ENCODE results near the gene MYO7A.

The MYO7A gene

GRCh38 chr11:77129842-77130756 lies 2.1 kb downstream of the MYO7A start:
- Histone ChIP-seq H3K36me3 (no peaks in the 10 kb centered on the region), H4K20me1 (peaks cover 0 to 6% (median 0%) of the 10 kb centered on the region in 11 experiments; a peak in 2 of 22 replicates), H3K4me2 (peak overlapping the region in 9 of 11 experiments; percentile 3 to 59 (median 48); a peak in 15 of 22 replicates), H3K27ac (peak overlapping the region in 1 of 11 experiments; percentile 21; a peak in 1 of 22 replicates), H3K9ac (peak overlapping the region in 4 of 11 experiments; percentile 11 to 33 (median 23); a peak in 4 of 22 replicates), H3K27me3 (no peaks in the 10 kb centered on the region), H3K9me3 (replicated peaks in 1 of 11) (peaks cover 0 to 11% (median 0%) of the 10 kb centered on the region in 11 experiments; a peak in 8 of 22 replicates), H3K4me1 (peaks cover 25 to 75% (median 61%) of the 10 kb centered on the region in 10 experiments), H3K4me3 (no peak overlapping the region)
- TF ChIP-seq Cebpa-rat (IDR thresholded peaks at IDR 0.05) = no peak

DNA sequence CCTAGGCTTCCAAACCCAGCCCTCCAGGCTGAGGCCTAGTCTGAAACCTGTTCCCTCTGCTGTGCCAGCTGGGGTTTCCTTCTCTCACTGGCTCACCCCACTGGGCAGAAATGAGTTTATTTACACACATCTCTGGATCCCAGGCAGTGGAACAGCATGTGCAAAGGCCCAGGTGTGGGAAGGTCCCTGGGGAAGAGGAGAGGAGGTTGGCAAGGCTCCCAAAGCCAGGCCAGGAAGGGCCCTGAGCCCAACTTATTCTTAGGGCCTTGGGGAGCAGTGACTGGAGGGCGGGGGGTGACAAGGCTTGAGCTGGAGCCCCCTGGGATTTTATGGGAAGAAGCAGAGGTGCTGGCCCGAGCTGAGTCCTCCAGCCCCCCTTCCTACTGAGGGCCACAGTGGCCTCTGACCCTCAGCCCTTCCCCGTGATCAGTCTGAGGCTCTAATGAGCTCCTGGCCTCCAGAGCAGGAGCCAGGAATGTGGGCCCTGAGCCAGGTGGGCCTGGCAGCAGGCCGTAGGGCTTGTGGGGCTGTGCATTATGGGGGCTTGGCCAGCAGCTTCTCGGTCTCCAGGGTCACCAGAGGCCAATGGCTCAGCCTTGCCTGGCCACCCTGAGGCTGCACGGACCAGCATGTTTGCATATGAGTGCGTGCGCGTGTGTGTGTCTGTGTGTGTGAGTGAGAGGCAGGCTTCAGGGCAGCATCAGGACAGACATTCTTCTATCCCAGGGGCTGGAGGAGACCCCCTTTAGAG lies 2.9 kb downstream of the MYO7A start:
- peak overlapping the region; percentile 10 to 59 (median 44); a peak in 18 of 22 replicates for H3K4me2 ChIP-seq
- H3K36me3 ChIP-seq = no peaks in the 10 kb centered on the region
- H3K9me3 ChIP-seq (replicated peaks in 1 of 11) = peaks cover 0 to 11% (median 0%) of the 10 kb centered on the region in 11 experiments; a peak in 8 of 22 replicates
- peaks cover 30 to 75% (median 64%) of the 10 kb centered on the region in 10 experiments for H3K4me1 ChIP-seq
- no peaks in the 10 kb centered on the region for H3K27me3 ChIP-seq
- TF ChIP-seq Cebpa-rat (IDR thresholded peaks at IDR 0.05) = no peak
- H3K27ac ChIP-seq = peak overlapping the region in 3 of 11 experiments; percentile 5 to 36 (median 11); a peak in 4 of 22 replicates
- H4K20me1 ChIP-seq = peaks cover 0 to 6% (median 0%) of the 10 kb centered on the region in 11 experiments; a peak in 2 of 22 replicates
- H3K4me3 ChIP-seq = no peak overlapping the region
- peak overlapping the region in 4 of 11 experiments; percentile 11 to 33 (median 23); a peak in 2 of 22 replicates for H3K9ac ChIP-seq

DNA sequence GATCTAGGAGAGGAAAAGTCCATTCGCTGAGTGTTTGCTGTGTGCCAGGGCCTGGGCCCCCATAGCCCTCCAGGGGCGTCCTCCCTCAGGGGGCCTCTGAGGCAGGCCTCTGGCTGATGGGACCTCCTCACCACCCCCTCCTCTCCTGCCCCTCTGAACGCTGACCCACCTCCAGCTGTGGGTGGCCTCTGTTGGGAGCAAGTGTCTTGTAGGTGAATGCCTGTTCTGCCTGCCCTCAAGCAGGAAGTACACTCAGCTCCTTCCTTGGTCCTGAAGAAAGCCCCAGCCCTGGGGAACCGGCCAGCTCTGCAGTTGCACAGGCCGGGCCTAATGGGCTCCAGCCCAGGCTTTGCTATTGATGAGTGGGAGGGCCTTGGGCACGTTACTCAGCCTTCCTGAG lies 3.5 kb downstream of the MYO7A start:
- Histone ChIP-seq H3K4me2 (peak overlapping the region; percentile 10 to 59 (median 44); a peak in 19 of 22 replicates), H3K27me3 (no peaks in the 10 kb centered on the region), H3K4me3 (no peak overlapping the region), H3K9me3 (replicated peaks in 1 of 11) (peaks cover 0 to 11% (median 0%) of the 10 kb centered on the region in 11 experiments; a peak in 8 of 22 replicates), H3K27ac (peak overlapping the region in 2 of 11 experiments; percentile 5 to 36; a peak in 1 of 22 replicates), H3K4me1 (peaks cover 37 to 75% (median 66%) of the 10 kb centered on the region in 10 experiments), H4K20me1 (peaks cover 0 to 6% (median 0%) of the 10 kb centered on the region in 11 experiments; a peak in 2 of 22 replicates), H3K9ac (0 out of 22 replicates have a peak overlapping the region, but pooled peaks of 1 of the 11 experiments have one; percentile 15), H3K36me3 (no peaks in the 10 kb centered on the region)
- TF ChIP-seq Cebpa-rat (IDR thresholded peaks at IDR 0.05) = no peak

GRCh38 chr11:77135069-77135468 lies 7.0 kb downstream of the MYO7A start:
- peak overlapping the region in 6 of 11 experiments; percentile 87 to 98 (median 94); a peak in 7 of 22 replicates for H3K4me2 ChIP-seq
- H4K20me1 ChIP-seq = no peaks in the 10 kb centered on the region
- H3K36me3 ChIP-seq = no peaks in the 10 kb centered on the region
- peaks cover 0 to 19% (median 8%) of the 10 kb centered on the region in 11 experiments; a peak in 11 of 22 replicates for H3K27me3 ChIP-seq
- H3K4me1 ChIP-seq = peaks cover 55 to 76% (median 72%) of the 10 kb centered on the region in 10 experiments
- peaks cover 0 to 11% (median 0%) of the 10 kb centered on the region in 11 experiments; a peak in 8 of 22 replicates for H3K9me3 ChIP-seq (replicated peaks in 1 of 11)
- no peak overlapping the region for H3K27ac ChIP-seq
- no peak for TF ChIP-seq Cebpa-rat (IDR thresholded peaks at IDR 0.05)
- no peak overlapping the region for H3K4me3 ChIP-seq
- H3K9ac ChIP-seq = no peak overlapping the region

- peak overlapping the region in 6 of 11 experiments; percentile 3 to 51 (median 30); a peak in 8 of 22 replicates for H3K27ac ChIP-seq
- peak overlapping the region; percentile 49 to 98 (median 93) for H3K4me2 ChIP-seq
Measured at GRCh38 chr11:77136074-77136473, 8.0 kb downstream of the MYO7A start.

GRCh38 chr11:77136784-77137420 lies 8.9 kb downstream of the MYO7A start:
- Histone ChIP-seq H3K4me1 (peaks cover 62 to 76% (median 71%) of the 10 kb centered on the region in 10 experiments), H3K4me2 (peak overlapping the region; percentile 49 to 98 (median 93)), H3K4me3 (no peak overlapping the region), H3K27me3 (peaks cover 0 to 19% (median 8%) of the 10 kb centered on the region in 11 experiments; a peak in 11 of 22 replicates), H3K9ac (no peak overlapping the region; a peak in 1 of 22 replicates), H3K9me3 (replicated peaks in 1 of 11) (peaks cover 0 to 11% (median 0%) of the 10 kb centered on the region in 11 experiments; a peak in 8 of 22 replicates), H3K27ac (peak overlapping the region in 5 of 11 experiments; percentile 3 to 48 (median 20); a peak in 4 of 22 replicates), H4K20me1 (peaks cover 0 to 2% (median 0%) of the 10 kb centered on the region in 11 experiments; a peak in 1 of 22 replicates), H3K36me3 (no peaks in the 10 kb centered on the region)
- TF ChIP-seq Cebpa-rat (IDR thresholded peaks at IDR 0.05) = no peak

More at GRCh38 chr11:77136074-77136473, 8.0 kb downstream of the MYO7A start:
- Histone ChIP-seq H3K4me3 (no peak overlapping the region), H3K4me1 (peaks cover 65 to 76% (median 72%) of the 10 kb centered on the region in 10 experiments), H3K9me3 (replicated peaks in 1 of 11) (peaks cover 0 to 11% (median 0%) of the 10 kb centered on the region in 11 experiments; a peak in 8 of 22 replicates), H3K36me3 (no peaks in the 10 kb centered on the region), H3K27me3 (peaks cover 0 to 19% (median 8%) of the 10 kb centered on the region in 11 experiments; a peak in 11 of 22 replicates), H3K9ac (no peak overlapping the region; a peak in 1 of 22 replicates), H4K20me1 (no peaks in the 10 kb centered on the region)
- TF ChIP-seq Cebpa-rat (IDR thresholded peaks at IDR 0.05) = no peak

GRCh38 chr11:77137421-77137820 lies 9.4 kb downstream of the MYO7A start:
- Histone ChIP-seq H3K4me2 (peak overlapping the region; percentile 49 to 98 (median 93)), H3K36me3 (no peaks in the 10 kb centered on the region), H3K4me3 (peak overlapping the region in 4 of 10 experiments; percentile 40 to 53 (median 48); a peak in 6 of 20 replicates), H4K20me1 (peaks cover 0 to 7% (median 0%) of the 10 kb centered on the region in 11 experiments; a peak in 2 of 22 replicates), H3K4me1 (peaks cover 64 to 78% (median 73%) of the 10 kb centered on the region in 10 experiments), H3K9me3 (replicated peaks in 1 of 11) (peaks cover 0 to 11% (median 0%) of the 10 kb centered on the region in 11 experiments; a peak in 8 of 22 replicates), H3K27me3 (peaks cover 0 to 19% (median 8%) of the 10 kb centered on the region in 11 experiments; a peak in 11 of 22 replicates), H3K9ac (peak overlapping the region in 4 of 11 experiments; percentile 22 to 67 (median 64); a peak in 9 of 22 replicates), H3K27ac (peak overlapping the region in 2 of 11 experiments; percentile 39 to 44; a peak in 2 of 22 replicates)
- no peak for TF ChIP-seq Cebpa-rat (IDR thresholded peaks at IDR 0.05)

Measured in BLaER1 treated with 17β-estradiol and CSF1 and Interleukin-3, amounts not matched to agents 10 nM and 100 nM (cell line).